Measurements from ENCODE around the gene KIRREL3. TPM values are rescaled to one million over a fixed set of nuclear protein-coding genes. Genes with fewer than 3 reads are reported as not detected.

Gene KIRREL3
- total and polyA plus RNA-seq, 9 of the 15 experiments (the other 6 are each of a cell fraction or from before 2014, with no cell fraction given) = 0.04 to 0.10 TPM; not detected in 7

DNA sequence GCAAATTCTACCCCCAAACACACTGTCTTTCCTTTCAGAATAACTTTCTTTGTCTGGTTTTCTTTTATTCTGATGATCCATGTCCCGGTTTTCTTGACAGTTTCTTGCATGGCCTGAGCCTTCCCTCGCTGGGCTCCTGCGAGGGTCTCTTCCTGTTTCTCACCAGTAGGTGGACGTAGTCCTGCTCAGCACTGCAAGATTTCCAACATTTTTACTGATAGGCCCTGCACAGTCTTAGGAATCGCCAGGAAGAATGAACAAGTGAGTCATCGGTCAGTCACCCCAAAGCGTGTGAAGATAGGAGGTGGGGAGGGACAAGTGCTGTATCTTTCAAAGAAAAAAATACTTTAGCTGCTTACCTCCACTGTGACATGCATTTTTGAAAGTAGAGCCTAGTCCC, 16.9 kb upstream of the KIRREL3 start:
- Histone ChIP-seq H3K9ac (ENCODE audit: insufficient read depth in 1 of 2, low read depth in 2 of 2, low read length in 2 of 2) (no peak overlapping the region), H3K9me3 (replicated peaks; ENCODE audit: control insufficient read depth, insufficient read depth, low read depth, low read length) (no peaks in the 10 kb centered on the region), H3K27me3 (ENCODE audit: control insufficient read depth in 2 of 2, insufficient read depth in 2 of 2, low read length in 2 of 2) (no peaks in the 10 kb centered on the region), H3K9me1 (ENCODE audit: control insufficient read depth, insufficient read depth, low read length) (no peaks in the 10 kb centered on the region), H2AFZ (ENCODE audit: low read depth, low read length) (no peak overlapping the region), H3K4me1 (replicated peaks in 1 of 2; ENCODE audit: control insufficient read depth in 2 of 2, insufficient read depth in 2 of 2, low read length in 2 of 2) (no peaks in the 10 kb centered on the region), H3K36me3 (ENCODE audit: control insufficient read depth, insufficient read depth, low read length) (no peaks in the 10 kb centered on the region), H4K20me1 (replicated peaks; ENCODE audit: control insufficient read depth, insufficient read depth, low read length) (no peaks in the 10 kb centered on the region), H3K4me3 (no peak overlapping the region), H3K79me2 (ENCODE audit: control insufficient read depth, insufficient read depth, low read length) (no peaks in the 10 kb centered on the region), H3K4me2 (ENCODE audit: insufficient read depth, low read length) (no peak overlapping the region), H3K27ac (ENCODE audit: extremely low read depth, low read depth, low read length) (no peak overlapping the region)
- FAIRE-seq (peak; percentile 6), ATAC-seq (peak; percentile 78), DNase-seq (ENCODE audit: extremely low read depth in 1 of 4, low spot score in 3 of 4) (peak; percentile 14 to 34 (median 22))
- in situ Hi-C loops (cut with MboI) = no loop called here
- intact Hi-C loops (cut with micrococcal nuclease) = no loop called here
- TF ChIP-seq, protein P1, sequence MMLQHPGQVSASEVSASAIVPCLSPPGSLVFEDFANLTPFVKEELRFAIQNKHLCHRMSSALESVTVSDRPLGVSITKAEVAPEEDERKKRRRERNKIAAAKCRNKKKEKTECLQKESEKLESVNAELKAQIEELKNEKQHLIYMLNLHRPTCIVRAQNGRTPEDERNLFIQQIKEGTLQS (IDR thresholded peaks at IDR 0.05) = peak; percentile 32; the same call in 1 of the 2 replicates
- TF ChIP-seq, protein P1 (CRISPR knock-in tag; conservative IDR thresholded peaks at IDR 0.05) = no peak
- TF ChIP-seq FOSL1 (tag; conservative IDR thresholded peaks at IDR 0.05) (peak; percentile 76), CHCHD3 (CRISPR knock-in tag; IDR thresholded peaks at IDR 0.05) (no peak)
- TF ChIP-seq, protein P2, sequence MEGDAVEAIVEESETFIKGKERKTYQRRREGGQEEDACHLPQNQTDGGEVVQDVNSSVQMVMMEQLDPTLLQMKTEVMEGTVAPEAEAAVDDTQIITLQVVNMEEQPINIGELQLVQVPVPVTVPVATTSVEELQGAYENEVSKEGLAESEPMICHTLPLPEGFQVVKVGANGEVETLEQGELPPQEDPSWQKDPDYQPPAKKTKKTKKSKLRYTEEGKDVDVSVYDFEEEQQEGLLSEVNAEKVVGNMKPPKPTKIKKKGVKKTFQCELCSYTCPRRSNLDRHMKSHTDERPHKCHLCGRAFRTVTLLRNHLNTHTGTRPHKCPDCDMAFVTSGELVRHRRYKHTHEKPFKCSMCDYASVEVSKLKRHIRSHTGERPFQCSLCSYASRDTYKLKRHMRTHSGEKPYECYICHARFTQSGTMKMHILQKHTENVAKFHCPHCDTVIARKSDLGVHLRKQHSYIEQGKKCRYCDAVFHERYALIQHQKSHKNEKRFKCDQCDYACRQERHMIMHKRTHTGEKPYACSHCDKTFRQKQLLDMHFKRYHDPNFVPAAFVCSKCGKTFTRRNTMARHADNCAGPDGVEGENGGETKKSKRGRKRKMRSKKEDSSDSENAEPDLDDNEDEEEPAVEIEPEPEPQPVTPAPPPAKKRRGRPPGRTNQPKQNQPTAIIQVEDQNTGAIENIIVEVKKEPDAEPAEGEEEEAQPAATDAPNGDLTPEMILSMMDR (IDR thresholded peaks at IDR 0.05 in 2 of 3, conservative IDR thresholded peaks at IDR 0.05 in 1 of 3; ENCODE audit: insufficient read depth in 2 of 3, low read depth in 1 of 3, low read length in 3 of 3) = peak; percentile 9 to 38 (median 18); a peak in 2 of 6 replicates
- BruUV-seq (replicated peaks) = no TSS peak
- ChIA-PET POLR2A (interaction anchor here (0.7 kb wide), 1 partner anchor 15 kb away, joined by 3 read pairs; no protein-coding TSS in a partner anchor), CTCF (ENCODE audit: low intra/inter-chr PET ratio) (no interaction called here)
- WGBS (ENCODE audit: insufficient coverage, low coverage, missing lambda C conversion rate) = 0% methylated on average over 7 of the region's 7 CpGs

All from K562 (cell line).